RCC 7860 (cell line): ENCODE results near the gene CFAP68.

Experiments
- DNase-seq: peaks from one replicate; pipeline ENCODE4 v3.0.0-alpha.2; 2015; ENCODE audit warnings: low spot score
- FAIRE-seq: peaks from 2 replicates; lab custom pipeline; 2012; peaks lifted over from hg19 to GRCh38; lab: Jason Lieb, UNC

Gene CFAP68, protein sequence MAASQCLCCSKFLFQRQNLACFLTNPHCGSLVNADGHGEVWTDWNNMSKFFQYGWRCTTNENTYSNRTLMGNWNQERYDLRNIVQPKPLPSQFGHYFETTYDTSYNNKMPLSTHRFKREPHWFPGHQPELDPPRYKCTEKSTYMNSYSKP

DNA sequence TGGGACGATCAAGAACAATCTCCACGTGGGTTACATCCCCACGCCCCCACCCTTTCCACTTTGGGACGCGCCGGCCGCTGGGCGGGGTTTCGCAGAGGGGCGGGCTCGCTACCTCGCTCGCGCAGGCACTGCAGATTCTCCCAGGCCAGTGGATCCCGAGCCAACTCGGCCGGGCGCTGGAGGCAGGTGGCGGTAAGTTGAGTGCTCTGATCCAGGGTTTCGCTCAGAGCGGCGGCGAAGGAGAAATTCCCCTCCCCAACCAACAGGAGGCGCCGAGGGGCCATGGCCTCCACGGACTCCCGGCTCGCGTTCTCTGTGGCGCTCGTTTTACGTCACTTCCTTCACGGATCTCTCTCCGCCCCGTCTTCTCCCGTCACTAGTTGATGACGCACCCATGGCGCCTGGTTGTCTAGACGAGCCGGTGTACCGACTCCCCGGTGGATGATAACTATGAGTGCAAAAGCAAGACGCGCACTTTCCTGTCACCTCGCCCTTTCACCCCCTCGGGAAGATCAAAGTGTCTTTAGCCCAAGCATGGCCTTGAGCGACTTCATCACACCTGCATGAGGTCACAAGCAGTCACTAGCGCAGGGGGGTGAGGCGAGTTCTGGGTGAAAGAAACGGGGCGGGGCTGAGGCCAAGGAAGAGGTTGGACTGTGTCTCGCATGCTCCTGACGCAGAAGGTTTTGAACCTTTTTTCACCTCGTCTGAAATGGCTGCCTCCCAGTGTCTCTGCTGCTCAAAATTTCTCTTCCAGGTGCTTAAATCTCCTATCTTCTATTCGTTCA, at the start of gene CFAP68, which contains the start of gene FDXACB1:
TSS of gene CFAP68 (plus strand) at position 693 of the 788 bp plus-strand sequence. CDS start at position 713, 20 bp downstream.
TSS of gene FDXACB1 (minus strand) at position 317 of the 788 bp plus-strand sequence. CDS start at position 284, 33 bp downstream.
- peak; percentile 93 for DNase-seq
- peak; percentile 54 for FAIRE-seq

DNA sequence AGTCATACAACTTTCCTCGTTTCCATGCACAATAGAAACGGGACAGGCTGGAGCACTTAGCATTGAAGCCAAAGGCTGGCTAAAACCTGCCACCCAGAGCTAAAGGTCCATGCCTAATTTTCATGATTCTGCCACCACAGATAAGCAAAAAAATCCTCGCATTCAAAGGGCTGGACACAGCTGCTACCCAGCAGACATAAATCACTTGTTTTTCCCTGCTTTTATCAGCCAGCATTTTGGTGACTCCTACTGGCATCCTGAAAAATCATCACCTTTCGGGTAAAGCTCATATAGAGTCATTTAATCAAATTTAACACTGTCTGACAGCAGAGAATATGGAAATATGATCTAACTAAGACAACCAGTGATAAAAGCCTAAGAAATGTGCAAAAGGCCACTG, 45.8 kb upstream of the CFAP68 start:
- FAIRE-seq: no peak

DNA sequence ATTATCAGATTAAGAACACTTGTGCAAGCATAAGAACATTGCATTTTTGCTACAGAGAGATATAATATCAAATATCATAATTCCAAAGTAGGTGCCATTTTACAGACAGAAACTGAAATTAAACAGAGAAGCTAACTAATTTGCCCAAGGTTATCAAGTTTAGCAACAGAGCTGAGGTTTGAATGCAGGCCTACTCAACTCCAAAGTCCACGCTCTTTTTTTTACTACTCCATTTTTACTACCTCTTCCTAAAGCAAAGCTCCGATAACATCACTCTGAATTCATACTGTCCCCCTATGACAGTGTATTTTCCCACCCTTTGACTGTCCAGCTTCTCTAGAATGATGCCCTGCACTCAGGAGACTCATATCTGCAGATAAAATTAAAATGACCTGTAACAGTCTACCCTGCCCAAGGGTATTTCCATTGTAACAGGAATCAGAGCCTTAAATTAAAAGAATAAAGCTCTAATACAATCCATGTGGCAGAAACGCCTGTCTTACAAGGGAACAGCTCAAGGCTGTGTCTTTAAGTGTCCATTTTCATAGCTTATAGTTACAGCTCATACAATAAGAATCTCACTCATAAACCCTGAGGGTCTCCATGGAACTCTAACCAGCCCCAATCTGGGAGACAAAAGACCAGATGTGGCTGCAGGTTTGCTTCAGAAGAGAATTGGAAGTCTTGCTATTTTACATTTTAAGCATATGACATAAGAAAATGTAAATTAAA, 44.7 kb upstream of the CFAP68 start:
- DNase-seq (no peak), FAIRE-seq (no peak)

More for the DNA sequence above, 45.8 kb upstream of the CFAP68 start:
- DNase-seq: no peak

DNA sequence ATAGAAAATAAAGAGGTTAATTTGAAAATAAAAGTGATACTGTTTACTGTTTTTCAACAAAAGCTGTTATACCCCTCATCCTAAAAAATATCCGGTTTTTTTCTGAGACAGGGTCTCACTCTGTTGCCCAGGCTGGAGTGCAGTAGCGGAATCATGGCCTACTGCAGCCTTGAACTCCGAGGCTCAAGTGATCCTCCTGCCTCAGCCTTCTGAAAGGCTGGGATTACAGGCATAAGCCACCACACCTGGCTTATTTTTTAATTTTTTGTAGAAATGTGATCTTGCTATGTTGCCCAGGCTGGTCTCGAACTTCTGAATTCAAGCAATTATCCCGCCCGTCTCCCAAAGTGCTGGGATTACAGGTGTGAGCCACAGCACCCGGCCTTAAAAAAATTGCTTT, 43.7 kb upstream of the CFAP68 start:
- FAIRE-seq: no peak
- DNase-seq: no peak

DNA sequence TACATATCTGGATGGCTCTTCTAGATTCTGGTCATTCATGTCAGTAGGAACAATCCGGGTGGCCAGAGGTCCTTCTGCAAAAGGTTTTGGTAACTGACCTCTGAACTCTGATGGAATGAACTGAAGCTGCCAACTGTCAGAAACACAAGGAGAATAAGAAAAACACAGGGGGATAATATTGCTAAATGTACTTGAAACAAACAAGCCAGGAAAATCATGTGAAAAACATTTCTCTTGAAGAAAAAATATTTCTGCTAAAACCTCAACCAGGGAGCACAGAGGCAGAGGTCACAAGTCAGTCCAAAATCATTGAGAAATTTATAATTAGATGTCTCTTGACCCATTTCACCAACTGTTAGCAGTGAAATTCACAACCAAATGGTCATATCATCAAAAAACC, 43.2 kb upstream of the CFAP68 start:
- DNase-seq (no peak), FAIRE-seq (no peak)

DNA sequence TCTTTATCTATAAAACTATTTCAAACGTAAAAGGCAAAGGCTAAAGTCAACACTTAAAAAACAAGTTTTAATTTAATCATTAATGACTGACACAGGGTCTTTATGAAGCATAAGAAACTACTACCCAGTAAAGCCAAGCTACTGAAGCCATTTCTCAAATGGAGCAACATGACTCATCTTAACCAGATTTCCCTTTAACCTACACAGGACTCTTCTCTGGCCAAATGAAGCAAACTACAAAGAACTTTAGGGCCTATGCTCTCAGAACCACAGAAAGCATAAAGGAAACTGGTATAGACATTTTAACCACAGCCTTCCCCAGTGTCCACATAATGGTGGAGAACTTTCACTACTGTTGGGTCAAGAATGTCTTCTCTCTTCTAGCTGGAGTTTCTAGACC, 42.6 kb upstream of the CFAP68 start:
- peak; percentile 63 for FAIRE-seq
- no peak for DNase-seq

DNA sequence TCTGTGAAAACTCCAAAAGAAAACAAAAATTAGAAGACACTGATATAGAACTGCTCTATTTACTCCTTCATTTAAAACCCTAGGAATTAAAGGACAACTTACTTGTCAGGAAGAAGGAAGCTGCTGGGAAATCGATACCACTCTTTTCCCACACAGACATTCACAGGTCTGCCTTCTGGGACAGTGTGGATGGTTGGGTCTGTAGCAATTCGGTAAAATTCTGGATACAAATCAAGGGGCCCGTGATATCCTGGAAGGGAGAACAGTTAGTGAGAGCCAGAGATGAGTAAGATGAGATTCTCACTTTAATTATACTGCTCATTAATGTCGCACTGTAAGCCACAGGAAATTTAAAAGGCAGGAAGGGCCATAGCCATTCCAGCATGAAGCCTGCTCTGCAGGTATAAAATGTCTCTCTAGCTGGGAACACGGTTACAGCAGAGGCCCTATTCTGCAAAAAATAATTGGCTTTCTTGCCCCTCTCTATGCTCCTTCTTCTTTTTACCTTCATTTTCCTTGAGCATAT, 41.9 kb upstream of the CFAP68 start:
- DNase-seq: no peak
- FAIRE-seq: no peak

DNA sequence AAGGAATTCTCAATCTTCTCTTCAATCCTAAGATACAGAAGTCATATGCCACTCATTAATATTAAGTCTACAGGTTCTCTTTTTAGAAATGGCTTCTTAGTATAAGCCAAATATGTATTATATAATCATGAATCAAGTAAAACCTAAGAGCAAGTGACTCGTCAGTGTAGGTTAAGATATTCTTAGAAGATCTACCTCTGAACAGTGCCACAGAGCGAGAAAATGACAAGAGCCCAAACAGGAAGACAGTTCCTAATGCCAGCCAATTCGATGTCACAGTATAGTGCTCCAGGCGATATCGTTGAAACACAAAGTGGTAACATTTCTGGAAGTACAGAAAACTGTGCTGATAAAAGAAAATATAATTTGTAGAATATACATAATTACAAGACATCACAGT, 41.3 kb upstream of the CFAP68 start:
- FAIRE-seq: no peak
- DNase-seq: no peak

DNA sequence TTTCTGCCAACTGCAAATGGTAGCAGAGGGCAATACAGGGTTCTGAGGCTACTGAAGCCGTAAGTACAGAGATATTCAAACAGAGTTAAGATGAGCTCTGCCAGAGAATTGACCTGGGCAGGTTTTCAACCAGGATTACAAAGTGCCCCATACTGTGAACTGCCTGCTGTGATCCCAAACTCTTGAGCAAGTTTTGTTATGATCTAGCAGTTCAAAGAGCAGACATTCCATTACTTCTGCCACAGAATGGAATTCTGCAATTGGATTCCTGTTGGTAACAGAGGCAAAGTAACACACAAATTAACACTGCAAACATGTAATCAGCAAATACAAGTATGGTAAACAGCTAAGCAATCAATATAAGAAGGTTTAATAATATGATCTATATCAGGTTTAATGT, 39.2 kb upstream of the CFAP68 start:
- FAIRE-seq (no peak), DNase-seq (no peak)

DNA sequence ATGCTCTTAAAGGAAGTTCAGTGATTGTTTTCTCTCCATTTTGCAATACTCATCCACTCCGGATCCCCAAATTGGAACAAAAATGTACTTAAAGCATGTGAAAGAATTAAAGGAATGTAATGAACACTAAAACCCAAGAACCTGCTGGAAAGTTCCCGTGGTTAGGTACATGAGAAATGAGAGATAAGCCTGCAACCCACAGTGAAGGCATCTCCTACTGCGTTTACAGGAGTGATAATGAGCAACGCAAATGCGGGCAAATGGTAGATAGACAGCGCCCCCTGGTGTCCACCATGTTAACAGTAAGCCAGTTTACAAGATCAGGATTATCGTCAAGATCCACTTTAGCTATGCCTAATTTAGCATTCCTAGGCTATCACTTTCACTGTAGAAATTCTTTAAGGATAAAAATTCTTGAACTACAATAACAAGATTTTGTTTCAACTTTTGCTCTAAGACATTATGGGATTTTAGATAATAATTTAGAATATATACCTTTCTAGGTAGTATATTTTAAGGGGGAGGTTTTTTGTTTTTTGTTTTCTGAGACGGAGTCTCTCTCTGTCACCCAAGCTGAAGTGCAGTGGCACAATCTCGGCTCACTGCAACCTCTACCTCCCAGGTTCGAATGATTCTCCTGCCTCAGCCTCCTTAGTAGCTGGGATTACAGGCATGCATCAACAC, 37.8 kb upstream of the CFAP68 start:
- DNase-seq: peak; percentile 60
- FAIRE-seq: peak; percentile 61

DNA sequence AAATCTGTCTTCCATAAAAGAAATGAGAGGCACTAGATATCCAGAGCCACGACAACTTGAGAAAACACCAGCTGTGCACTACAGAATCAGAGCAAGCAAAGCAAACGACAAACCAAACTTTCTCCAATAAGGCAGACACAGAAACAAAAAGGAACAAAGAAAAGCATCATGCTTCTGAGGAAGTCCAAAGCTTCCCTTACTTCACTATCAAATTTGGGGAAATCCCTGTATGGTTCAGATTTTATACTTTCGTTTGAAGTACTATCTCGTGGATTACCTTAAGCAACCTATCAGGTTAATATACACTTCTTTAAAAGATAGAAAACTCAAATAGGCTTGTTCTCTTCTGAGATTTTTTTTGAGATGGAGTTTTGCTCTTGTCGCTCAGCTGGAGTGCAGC, 35.7 kb upstream of the CFAP68 start:
- no peak for DNase-seq

DNA sequence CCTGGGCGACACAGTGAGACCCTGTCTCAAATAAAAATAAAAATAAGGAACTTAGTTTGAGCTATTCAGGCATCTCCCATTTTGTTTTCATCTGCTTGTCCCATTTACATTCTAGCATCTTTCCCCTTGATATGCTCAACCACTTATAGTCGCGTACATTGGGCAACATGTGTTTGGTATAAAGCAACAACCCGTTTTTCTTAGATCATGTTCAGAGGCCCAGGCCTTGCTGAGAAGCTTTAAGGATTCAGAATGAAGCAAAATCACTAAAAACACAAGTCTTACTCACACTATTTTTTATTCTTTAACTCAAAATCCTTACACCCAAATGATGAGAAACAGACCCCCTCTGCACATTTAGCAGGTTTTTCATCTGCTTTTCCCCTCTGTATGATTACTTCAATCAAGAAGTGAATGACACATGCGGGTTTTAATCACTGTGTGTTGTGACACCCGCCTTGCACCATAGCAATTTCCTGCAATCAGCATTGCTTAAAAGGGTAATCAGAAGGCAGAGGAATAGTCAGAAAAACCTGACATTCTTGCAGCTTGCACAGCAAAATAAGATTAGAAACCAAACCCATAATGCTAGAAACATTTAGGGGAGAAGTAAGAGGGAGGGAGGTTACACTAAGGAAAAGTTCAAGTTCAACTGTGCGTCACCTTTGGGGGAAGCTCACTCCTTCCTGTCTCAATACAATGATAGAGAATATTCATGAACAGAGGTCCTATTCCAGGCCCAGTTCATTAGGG, 33.9 kb upstream of the CFAP68 start:
- no peak for DNase-seq

More for the DNA sequence above, 35.7 kb upstream of the CFAP68 start:
- no peak for FAIRE-seq

DNA sequence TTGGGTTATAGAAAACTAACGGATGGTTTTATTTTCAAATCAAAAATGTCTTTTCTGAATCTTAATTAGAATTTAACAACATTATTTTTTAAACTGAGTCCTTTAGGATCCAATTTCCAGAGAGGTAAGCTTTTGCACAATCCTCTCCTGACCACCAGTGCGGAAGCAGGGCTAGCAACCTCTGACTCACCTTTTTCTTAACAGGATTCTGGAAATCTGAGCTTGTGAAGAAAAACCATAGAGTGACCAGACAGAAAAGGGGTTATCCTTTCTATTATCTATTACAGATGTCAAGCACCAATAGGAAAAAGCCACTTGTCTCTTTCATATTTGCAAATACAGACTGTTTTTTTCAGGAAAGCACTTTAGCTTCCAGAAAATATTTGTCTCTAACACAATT, 33.3 kb upstream of the CFAP68 start:
- FAIRE-seq (peak; percentile 26), DNase-seq (peak; percentile 17)

More for the DNA sequence above, 33.9 kb upstream of the CFAP68 start:
- no peak for FAIRE-seq

DNA sequence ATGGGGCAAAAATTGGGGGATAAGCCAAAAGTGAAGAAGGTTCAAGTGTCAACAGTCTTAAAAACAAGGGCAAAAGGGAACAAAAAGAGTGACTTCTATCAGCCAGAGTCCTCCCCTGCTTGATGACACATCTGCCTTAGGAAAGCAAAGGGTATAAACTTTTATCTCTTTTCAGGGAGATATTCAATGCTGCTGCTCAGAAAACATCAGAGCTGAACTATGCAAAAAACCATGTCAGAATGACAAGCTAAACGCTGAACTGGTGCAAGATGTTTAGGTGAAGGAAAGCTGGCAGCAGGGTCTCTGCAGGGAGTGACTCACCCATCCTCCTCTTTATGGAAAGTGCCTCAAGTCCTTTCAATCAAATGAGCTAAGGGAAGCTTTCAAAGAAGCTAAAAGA, 32.7 kb upstream of the CFAP68 start:
- no peak for DNase-seq
- no peak for FAIRE-seq

DNA sequence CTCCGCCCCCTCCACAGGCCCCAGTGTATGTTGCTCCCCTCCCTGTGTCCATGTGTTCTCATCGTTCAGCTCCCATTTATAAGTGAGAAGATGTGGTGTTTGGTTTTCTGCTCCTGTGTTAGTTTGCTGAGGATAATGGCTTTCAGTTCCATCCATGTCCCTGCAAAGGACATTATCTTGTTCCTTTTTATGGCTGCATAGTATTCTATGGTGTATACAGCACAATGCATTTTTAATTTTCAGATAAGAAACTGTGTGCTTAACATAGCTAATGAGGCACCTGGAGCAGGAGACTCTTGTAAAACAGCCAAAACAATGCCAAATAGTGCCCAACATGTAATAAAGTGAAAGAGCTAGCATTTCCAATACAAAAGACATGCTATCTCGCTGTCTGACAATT, 29.7 kb upstream of the CFAP68 start:
- no peak for DNase-seq
- FAIRE-seq: no peak

DNA sequence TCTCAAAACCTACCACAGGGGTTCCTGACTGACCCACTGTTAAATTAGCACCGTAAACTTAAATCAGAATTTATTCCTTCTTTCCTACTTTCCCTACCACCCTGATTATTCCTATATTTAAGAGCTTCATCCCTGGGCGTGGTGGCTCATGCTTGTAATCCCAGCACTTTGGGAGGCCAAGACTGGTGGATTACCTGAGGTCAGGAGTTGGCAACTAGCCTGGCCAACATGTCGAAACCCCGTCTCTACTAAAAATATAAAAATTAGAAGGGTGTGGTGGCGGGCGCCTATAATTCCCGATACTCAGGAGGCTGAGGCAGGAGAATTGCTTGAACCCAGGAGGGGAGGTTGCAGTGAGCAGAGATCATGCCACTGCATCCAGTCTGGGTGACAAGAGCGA, 28.3 kb upstream of the CFAP68 start:
- no peak for FAIRE-seq
- no peak for DNase-seq

DNA sequence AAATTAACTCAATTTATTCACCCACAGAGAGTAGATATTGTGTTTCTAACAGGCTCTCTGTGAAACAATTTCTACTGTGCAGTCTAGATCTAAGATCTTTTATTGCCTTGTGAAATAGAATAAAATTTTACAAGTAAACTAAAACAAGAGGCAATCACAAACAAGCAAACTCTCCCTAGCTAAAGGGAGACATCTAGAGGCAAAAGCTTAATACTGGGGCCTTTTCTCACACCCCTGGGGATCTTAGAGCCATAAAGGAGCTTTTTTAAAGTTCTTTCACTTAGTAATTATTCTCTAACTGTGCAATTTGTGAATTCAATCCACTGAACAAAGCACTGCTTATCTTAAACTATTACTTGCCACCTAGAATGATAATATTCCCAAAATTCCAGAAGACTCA, 27.7 kb upstream of the CFAP68 start:
- FAIRE-seq (no peak), DNase-seq (no peak)

DNA sequence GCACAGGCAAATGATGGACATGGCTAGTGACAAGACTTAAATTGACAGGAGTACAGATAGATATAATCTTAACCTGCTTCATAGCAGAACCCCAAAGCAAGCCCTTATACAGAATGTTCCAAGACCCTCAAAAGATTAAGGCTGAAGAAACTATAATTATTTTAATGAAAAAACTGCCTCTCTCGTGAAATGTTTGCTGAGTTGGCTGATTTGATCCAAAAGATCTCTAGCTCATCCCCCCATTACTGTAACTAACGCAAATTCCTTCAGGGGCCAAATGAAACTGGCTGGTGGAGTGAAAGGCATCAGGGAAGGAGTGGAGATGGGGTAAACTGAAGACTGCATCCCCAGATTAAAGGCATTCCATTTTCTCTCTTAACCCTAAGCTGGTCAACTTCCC, 27.2 kb upstream of the CFAP68 start:
- DNase-seq (no peak), FAIRE-seq (no peak)

DNA sequence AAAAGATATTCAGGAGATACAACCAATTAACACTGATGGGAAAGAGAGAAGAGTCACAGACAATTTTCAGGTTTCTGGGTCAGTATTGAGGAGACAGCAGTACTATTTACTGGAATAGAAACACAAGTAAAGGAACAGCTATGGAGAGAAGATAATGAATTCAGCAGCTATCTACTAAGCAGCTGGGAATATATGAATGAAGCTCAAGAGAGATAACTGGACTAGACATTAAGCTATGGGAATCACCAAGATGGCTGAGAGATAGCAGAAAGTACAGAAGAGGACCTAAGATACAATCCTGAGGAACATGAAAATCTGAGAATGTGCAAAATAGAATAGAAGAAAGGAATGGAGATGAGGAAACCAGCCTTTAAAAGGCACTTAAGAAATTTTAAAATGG, 23.8 kb upstream of the CFAP68 start:
- FAIRE-seq: no peak
- DNase-seq: no peak

DNA sequence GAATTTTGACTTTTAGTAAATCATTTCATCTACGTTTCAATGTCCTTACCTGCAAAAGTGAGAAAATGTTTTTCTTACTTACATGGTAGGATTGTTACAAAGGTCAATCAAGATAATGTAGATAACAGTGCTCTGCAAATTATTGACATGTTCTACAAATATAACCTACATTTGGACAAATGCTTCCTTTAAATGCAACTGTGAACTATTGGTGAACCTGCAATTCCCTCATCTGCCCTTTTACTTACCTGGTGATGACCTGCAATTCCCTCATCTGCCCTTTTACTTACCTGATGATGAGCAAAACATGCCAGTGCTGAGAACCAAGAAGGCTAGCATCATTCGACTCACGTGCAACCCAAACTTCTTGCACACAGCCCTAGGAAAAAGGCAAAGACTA, 19.1 kb upstream of the CFAP68 start:
- FAIRE-seq (no peak), DNase-seq (no peak)
